Measurements from ENCODE around the gene HOXB4.

DNA sequence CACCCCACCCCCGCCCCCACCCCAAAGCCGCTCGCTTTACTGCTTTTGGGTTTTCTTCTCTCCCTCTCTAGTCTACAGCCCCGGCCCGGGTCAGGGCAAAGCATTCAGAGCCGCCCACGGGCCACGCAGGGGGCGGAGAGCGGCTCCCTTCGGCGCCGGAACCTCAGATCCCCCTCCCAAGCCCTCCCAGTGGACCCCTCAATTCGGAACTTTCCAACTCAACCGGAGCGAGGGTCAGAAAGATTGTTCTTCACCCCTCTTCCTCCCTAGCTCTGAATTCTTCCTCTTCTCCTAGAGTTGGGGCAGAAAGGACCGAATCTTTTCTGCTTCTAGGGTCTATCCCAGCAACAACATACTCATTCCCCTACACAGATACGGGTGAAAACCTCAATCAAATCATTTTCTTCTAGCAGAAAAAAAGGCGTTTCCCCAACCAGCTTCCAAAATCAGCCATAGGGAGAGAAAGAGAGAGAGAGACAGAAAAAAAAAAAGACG is 34.2 kb downstream of the HOXB4 start:
- TF ChIP-seq, protein P1, sequence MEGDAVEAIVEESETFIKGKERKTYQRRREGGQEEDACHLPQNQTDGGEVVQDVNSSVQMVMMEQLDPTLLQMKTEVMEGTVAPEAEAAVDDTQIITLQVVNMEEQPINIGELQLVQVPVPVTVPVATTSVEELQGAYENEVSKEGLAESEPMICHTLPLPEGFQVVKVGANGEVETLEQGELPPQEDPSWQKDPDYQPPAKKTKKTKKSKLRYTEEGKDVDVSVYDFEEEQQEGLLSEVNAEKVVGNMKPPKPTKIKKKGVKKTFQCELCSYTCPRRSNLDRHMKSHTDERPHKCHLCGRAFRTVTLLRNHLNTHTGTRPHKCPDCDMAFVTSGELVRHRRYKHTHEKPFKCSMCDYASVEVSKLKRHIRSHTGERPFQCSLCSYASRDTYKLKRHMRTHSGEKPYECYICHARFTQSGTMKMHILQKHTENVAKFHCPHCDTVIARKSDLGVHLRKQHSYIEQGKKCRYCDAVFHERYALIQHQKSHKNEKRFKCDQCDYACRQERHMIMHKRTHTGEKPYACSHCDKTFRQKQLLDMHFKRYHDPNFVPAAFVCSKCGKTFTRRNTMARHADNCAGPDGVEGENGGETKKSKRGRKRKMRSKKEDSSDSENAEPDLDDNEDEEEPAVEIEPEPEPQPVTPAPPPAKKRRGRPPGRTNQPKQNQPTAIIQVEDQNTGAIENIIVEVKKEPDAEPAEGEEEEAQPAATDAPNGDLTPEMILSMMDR (conservative IDR thresholded peaks at IDR 0.05) = no peak
- TF ChIP-seq EZH2 (IDR thresholded peaks at IDR 0.05; ENCODE audit: low read depth) = no peak

Measured in PC-9 (cell line).